Thyroid gland (tissue), 4 donors: ENCODE measurements around the gene CAPZA1.
A peak's percentile ranks its signal among the peaks of the same experiment; 100 is the strongest.

Experiments used
- CTCF ChIP-seq, 6 experiments: fragments of 200-600 bp in 3 of 6; fragments of 450-650 bp in 3 of 6; sonication (generic) in 3 of 6; IDR thresholded peaks; one replicate each; pipeline ENCODE4 v1.5.1; 2016 to 2019; ENCODE audit warnings: antibody characterized with exemption in 6 of 6, mild to moderate bottlenecking in 2 of 6, inconsistent platforms in 1 of 6, moderate library complexity in 1 of 6
- POLR2A ChIP-seq, 2 donors: fragments of 450-650 bp; IDR thresholded peaks; one replicate each; pipeline ENCODE4 v1.6.1; 2017; ENCODE audit warnings: antibody characterized with exemption in 2 of 2, mild to moderate bottlenecking in 2 of 2, moderate library complexity in 1 of 2

DNA sequence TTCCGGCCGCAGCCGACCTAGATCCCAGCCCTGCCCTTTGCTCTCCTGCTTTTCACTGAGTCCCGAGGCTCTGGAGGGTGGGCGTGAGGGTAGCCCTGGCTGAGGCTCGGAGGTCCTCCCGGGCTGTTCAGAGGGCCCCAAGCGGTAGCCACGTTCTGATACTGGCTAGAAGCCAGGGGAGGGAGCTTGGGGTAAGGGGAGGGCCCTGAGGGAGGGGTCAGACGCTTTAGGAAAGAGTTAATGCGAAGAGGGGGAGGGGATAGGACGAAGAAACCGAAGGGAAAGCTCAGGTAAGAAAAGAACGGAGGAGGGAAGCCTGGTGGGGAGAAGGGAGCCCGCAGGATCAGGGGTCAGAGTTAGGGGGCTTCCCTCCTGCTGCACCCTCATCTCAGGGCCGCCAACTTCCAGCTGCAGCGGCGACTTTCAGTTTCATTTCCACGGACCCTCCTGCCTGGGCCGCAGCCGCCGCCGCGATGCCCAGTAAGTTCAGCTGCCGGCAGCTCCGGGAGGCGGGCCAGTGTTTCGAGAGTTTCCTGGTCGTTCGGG, 54.9 kb downstream of the CAPZA1 start, which contains the start of gene MOV10:
- TF ChIP-seq CTCF (IDR thresholded peaks at IDR 0.05) (peak in 1 of 6 experiments; percentile 10), POLR2A (IDR thresholded peaks at IDR 0.05) (no peak)
